CMK (cell line): ENCODE results near the gene SMYD3.
"Not testable (repeated sequence)": the region's sequence is repeated elsewhere in the genome, so short reads cannot be mapped to it uniquely, and the experiment has no call there.

Experiments
- DNase-seq: peaks from one replicate; pipeline ENCODE4 v3.0.0-alpha.2; 2010; ENCODE audit warnings: low read depth

SMYD3 gene

DNA sequence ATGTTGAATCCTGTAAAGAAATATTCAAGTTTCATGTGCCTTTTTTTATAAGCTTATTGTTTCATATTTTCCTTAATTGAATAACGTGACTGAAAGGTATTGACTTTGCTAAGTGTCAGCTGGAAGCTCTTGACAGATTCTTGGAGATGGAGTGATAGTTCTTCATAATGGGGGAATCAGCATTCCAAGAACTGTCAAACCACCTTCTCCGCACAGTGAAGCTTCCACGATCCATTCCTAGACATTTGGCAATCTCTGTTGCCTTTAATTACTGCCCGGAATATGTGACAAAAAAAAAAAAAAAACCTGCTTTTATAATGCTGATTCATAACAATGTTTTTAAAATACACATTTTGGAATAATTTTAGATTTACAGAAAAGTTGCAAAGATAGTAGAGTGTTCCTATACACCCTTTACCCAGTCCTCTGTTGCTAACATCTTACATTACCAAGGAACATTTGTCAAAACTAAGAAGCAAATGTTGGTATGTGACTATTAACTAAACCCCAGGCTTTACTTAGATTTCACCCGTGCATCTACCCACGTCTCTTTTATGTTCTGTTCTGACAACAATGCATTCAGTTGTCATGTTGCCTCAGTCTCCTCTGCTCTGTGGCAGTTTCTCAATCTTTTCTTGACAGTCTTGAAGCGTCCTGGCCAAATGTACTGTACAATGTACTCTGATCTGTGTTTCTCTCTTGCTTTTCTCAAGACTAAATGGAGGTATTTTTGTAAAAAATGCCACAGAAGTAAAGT lies 674.1 kb downstream of the SMYD3 start:
- DNase-seq, result no peak

DNA sequence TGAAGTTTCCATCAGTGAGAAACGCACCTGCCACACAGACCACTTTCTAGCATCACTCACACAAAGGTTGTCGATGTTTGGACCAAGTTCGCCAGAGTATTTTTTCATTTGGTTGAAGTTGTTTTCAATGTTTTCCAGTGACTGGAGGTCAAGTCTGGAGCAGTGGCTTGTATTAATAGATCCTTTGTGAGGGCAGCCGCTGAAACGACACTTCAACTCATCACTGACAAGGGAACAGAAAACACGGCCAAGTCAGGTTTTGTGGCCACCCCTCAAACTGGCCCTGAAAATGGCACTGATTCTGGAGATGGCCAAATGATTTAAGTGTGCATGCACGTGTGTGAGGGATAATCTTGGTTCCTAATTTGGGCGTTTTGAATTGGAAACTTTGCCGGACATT lies 675.6 kb downstream of the SMYD3 start:
- DNase-seq, result no peak

DNA sequence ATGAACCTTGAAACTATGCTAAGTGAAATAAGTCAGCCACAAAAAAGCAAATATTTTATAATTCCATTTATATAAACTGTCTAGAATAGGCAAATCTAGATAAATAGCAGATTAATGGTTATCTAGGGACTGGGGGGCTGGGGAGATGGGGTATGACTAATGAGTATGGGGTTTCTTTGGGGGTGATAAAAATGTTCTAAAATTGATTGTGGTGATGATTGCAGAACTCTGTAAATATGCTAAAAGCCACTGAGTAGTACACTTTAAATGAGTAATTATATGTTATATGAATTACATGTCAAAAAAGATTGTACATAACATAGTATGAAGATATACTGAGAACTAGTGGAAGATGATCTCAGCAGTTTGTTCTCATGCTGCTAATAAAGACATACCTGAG lies 677.3 kb downstream of the SMYD3 start:
- DNase-seq, result no peak

DNA sequence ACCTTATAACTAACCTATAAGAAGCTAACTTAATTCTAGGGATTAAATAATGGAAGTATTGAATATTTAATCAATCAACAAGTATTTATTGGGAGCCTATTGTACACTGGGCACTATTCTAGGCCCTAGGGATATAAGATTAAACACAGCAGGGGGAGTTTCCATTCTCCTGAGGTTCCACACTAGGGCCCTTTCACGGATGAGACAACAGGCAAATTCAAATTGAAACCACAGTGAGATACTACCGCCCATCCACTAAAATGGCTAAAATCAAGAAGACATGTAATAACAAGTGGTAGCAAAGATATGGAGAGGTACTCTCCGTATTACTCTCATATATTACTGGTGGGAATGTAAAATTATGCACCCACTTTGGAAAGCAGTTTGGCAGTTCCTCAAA lies 677.9 kb downstream of the SMYD3 start:
- no peak for DNase-seq

DNA sequence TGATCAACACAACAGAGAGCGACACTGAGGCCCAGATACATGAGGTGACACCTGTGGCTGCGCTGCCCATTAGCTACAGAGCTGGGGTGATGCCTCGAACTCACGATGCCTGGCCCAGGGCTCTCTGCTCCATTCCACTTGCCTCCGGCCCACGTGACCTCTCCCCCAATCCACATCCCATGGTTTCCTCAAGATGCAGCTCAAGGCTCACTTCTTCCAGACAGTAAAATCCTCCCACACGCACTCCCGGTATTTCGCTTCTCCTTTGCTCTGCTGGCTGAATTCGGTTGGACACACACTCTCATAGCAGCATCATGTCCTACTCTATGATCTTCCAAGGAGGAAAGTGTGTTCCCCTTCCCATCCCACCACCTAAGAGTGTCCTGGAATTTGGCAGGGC lies 679.8 kb downstream of the SMYD3 start:
- no peak for DNase-seq

DNA sequence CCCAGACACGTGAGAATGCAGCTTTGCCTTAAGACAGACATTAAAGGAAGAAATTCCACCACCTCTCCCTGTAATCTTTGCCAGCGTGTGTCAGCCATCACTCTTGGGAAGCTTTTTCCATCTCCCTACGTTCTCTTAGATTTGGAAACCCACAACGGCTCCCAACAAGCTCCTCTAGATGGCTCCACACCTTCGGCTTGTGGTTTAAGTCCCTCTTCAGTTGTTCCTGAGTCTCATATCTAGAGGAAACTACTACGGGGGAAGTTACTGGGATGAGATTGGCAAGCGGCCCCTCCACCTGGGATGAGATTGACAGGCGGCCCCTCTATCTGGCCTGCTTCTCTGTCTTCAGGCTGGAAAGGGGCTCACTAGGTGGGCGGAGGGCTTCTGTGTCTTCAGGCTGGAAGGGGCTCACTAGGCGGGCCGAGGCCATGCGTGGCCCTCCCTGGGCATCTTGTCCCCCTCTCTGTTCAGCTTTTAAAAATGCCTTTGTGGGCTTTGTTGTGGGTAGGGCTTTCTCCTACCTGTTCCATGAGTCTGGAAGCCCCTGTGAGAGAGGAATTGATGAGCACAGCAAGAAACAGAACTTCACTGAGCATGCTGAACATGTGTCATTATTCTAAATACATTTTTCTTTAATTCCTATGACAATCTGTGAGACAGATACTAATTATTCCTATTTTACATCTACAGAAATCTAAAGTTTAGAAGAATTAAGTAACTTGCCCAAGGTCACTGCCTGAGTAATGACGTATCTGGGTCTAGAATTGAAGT lies 681.8 kb downstream of the SMYD3 start:
- no peak for DNase-seq

DNA sequence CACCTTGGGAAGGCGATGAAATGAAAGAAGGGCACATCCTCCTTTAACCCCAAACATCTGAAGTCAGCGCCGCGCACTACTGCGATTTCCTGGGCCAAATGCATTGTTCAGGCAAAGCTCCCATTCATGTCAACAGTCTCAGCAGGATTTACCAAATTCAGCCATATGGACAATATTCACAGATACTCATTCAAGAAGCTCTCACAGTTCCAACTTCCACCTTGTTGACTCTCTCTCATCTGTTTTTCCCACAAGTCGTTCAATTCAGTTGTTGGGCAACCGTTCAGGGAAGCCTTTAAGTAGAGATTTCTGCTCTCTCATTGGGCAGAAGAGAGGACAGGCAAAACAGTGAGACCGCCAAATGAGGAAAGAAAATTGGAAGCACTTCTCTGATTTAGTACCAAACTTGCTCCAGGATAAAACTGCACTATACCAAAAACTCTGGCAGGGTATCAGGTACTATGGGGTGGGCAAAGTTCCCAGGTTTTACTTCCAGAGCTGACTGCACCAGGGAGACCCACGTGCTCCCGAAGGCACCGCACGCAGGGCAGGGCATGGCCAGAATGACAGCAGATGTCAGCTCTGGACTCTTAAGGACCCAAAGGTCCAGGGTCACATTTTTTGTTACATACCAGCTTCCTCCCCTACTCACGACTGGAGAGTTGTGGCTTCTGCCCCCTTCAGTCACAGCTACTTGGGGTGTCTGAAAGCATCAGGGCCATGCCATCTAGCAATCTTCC lies 683.5 kb downstream of the SMYD3 start:
- DNase-seq, result no peak

DNA sequence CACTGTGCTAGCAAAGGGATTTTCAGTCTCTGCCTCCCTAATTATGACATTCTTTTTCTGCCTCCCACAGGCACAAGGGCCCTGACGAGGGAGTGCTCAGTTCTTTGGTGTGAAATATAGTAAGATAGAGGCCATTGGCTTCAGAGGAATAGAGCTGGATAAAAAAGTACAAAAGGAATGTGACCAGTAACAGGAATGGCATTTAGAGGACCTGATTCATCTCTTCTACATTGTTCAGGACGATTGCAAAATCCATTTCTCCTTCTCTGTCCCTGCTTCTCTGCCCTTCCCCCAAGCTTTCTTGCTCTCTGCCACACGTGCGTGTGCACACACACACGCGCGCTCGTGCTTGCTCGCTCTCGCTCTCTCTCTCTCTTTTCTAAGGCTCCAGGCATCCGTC lies 684.1 kb downstream of the SMYD3 start:
- DNase-seq, result no peak

DNA sequence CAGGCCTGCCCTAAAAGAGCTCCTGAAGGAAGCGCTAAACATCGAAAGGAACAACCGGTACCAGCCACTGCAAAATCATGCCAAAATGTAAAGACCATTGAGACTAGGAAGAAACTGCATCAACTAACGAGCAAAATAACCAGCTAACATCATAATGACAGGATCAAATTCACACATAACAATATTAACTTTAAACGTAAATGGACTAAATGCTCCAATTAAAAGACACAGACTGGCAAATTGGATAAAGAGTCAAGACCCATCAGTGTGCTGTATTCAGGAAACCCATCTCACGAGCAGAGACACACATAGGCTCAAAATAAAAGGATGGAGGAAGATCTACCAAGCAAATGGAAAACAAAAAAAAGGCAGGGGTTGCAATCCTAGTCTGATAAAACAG lies 688.7 kb downstream of the SMYD3 start:
- DNase-seq, result not testable (repeated sequence)

DNA sequence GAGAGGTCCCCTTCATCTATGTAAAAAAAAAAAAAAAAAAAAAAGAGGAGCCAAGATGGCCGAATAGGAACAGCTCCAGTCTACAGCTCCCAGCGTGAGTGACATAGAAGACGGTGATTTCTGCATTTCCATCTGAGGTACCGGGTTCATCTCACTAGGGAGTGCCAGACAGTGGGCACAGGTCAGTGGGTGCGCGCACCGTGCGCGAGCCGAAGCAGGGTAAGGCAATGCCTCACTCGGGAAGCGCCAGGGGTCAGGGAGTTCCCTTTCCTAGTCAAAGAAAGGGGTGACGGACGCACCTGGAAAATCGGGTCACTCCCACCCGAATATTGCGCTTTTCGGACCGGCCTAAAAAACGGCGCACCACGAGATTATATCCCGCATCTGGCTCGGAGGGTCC lies 690.6 kb downstream of the SMYD3 start:
- not testable (repeated sequence) for DNase-seq

DNA sequence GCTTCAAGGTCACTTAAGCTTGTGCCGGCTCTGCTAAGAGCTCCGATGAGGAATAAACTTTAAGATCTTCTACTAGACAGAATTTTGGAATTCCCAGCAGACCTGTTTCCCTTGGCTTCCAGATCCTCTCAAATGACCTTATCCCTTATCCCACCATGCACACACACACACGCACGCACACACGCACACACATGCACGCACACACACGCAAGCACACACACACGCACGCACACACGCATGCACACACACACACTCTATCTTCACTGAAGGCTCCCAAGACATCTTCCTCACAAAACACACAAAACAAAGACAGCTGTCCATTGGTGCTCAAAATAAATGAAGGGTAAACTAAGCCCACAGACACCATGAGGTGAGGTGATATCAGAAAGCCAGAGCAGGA lies 692.4 kb downstream of the SMYD3 start:
- DNase-seq, result no peak

DNA sequence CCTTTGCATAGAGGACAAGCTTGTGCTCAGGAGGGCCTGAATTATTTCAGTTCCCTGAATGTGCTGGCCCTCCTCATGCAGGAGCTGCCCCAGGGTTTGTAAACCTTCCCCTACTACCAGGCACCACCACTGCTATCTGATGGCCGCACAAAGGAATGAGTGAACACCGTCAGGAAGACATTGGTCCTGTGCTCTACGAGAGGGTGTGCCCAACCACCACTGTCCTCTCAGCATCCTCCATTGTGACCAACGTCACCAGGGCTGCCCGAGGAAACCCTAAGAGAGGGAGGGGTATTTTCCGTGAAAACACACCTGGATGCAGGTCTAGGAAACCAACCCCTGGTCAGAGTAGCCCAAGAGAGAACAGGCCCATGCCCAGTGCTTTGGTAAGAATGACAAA lies 694.8 kb downstream of the SMYD3 start:
- no peak for DNase-seq

DNA sequence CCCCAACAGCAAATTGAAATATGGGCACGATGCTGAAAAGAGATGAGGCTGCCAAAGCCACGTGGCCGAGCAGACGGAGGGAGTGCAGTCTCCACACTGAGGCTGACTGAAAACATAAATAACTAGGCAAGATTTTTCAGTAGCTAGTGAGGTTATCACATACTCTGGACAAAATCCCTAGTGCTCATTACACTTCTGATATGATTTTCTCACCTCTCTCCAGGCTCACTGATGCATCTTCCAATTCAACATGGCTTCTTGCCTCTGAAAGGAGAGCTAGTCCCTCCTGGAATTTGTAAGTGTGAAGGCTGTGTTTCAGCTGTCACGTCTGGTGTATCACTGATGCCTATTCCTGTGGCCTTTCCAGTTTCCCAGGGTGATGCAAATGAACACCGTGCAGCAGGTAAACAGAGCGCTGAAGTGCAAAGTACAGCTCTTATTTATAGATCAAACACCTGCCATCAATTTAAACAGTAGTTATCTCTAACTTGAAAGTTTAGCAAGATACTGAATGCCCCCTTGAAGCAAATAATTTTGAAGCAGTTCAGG lies 696.2 kb downstream of the SMYD3 start:
- no peak for DNase-seq

DNA sequence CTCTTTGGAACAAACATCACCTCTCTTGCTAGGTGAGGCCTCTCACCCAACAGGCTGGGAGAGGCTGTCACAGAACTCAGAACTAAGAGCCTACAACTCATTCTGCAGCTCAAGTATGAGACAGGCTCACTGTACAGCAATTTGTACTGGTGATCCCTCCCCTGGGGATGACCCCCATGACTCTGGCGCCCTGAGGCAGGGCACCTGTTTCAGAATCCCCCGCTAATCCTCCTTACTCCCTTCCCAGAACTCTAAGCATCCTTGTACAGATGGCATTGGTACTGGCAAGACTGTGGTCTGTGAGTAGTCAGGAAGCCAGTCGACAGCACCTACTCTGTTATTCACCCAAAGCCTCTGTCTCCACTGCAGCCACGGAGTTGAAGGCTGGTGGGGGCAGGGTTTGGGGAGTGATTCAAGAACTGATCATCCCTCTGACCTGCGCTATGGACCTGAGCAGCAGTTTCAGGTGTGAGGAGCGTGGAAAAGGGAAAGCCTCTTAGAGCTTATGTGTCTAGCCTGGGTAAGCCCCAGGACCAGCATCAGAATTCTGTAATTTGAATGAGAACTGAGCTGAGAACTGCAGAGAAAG lies 696.8 kb downstream of the SMYD3 start:
- DNase-seq, result no peak

DNA sequence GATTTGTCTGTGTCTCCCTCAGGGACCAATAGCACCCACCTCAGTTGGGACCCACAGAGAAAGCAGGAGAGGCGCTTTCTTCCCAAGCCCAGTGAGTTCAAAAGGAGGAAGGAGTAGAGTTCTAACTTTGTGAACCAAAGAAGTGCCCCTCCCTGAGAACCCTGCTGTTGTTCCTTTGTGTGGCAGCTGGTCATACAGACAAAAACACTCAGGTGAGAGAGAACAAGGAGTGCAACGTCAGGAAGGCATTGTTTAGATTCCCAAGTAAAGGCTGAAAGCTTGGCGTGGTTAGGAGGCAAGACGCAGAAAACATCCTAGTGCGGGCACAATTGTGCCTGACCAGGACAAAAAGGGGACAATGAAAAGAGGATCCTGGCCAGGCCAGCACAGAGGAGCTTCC lies 697.7 kb downstream of the SMYD3 start:
- DNase-seq, result no peak

DNA sequence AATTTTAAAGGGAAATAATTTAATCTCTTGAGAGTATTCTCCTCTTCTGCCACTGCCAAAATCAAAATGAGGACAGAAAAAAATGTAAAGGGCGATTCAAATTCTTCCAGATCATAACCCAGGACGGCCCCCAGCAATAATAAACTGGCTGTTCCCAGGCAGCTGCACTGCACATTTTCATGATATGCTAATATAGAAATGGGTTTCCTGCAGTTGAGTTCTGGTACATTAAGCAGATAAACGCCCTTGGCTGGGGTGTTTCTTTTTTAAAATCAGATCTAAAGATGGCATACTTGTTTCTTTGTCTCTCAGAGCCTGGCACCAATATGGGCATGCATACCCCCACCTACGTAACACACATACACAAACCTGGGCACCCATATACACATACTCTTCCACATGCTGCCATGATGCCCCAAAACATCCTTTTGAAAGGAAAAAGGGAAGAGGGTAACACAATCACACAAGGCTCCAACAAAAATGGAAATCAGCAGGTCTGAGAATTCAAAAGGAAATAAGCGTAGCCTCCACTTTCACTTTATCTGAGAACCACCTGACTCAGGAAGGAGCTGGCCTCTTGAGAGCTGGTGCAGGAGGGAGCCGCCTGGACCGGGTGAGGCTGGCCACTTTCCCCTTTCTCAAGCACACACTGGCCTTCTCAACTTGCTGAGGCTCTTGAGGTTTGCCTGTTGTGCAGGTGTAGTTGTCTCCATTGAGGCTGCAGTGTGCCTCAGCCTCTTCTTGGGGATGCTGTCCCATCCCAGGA lies 698.9 kb downstream of the SMYD3 start:
- no peak for DNase-seq

DNA sequence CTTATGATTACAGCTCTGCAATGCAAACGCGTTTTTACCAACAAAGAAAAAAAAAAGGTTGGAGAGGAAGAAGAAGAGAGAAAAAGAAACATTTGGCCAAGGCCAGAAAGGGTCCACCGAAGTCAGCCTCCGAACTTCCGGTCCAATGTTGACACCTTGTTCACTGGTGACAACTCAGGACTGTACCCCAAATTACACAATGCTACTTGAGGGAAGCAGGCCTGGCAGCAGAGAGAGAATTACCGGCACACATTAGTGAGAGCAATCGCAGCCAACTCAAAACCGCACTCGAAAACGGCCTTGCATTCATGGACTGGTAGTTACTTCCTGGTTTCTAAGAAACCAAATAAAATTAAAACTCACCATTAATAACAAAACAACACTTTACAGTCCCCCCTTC lies 699.8 kb downstream of the SMYD3 start:
- no peak for DNase-seq

DNA sequence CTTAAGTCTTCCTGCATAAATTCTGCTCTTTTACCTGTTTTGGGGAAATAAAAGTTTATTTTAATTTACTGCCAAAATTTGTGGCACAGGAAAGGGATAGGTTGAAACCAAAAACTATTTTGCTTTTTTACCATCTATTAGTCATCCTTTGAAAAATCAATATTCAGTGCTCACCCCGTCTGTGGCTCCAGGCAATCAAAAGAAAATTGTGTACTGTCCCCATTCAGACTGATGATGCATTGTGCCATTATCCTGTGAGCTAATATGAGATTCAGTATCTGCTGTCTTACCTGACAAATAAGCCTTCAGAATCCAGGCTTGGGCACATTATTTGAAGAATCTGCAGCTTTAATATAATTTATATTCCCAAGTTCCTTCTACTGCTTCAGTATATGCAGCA lies 701.5 kb downstream of the SMYD3 start:
- no peak for DNase-seq

DNA sequence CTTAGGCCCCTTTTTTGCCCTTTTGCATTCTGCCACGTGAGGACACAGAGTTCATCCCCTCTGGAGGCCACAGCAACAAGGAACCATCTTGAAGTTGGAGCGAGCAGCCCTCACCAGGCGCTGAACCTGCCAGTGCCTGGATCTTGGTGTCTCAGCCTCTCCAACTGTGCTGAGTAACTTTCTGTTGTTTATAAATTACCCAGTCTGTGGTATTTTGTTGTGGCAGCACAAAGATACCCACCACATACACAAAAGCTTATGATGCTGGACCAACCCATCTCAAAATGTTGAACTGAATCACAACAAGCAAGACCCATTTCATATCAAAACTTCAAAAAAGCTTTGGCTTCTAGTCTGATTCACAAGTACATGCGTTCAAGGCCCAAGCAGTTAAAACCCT lies 702.4 kb downstream of the SMYD3 start:
- no peak for DNase-seq

DNA sequence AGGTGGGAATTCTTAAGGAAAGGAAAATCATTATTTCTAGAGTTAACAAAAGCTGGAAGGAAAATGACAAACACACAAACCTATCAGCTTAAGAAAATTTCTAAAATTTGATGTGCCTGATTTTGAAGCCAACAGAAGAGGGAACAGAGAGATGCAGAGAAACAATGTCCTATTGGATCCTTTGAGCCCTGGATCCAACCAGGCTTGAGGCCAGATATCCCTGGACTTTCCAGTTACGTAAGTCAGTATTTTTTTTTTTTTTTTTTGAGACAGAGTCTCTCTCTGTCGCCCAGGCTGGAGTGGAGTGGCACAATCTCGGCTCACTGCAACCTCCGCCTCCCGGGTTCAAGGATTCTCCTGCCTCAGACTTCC lies 703.4 kb downstream of the SMYD3 start:
- DNase-seq, result no peak

DNA sequence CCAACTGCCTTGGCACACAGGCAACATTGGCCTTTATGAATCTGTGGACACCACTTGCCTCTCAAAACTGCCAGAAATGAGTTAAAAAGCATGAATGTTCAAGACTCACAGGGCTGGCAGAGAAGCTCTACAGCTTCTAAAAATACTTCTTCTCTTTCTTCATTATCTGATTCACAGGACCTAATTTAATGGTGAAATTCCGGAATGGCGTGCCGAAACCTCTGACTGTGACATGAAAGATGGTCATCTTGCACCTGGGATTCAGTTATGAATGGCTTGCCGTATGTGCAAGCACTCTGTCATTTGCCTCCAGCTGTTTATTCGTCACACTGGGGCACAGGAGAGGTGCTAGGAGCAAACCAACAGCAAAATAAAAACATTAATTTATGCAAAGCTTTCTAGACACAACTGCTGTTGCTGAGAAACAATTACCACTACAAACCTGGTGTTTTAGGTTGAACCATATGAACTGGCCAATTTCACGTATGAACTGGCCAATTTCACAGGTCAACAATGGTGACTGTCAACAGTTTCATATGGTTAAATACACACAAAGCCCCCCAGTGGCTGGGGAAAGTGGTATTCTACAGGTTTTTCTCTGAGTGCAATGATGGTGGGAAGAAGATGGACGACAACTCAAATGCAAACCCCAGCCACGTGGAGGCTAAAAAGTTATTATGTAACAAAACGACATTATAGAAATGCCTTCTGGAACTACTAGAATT lies 704.0 kb downstream of the SMYD3 start:
- DNase-seq, result no peak
